HEK293 (cell line): ENCODE measurements around the gene MATN1.

Experiments used
- CTCF ChIA-PET: fragments of 350-600 bp; formaldehyde crosslinking; extraction: SDS; loops from one replicate; lab custom pipeline; 2021; ENCODE audit warnings: antibody characterized with exemption; lab: Yijun Ruan, JAX
- POLR2A ChIA-PET: fragments of 300-600 bp; formaldehyde crosslinking; extraction: SDS; loops from one replicate; lab custom pipeline; 2020; ENCODE audit warnings: antibody characterized with exemption, inconsistent platforms; lab: Yijun Ruan, JAX
- H3K27ac ChIP-seq: fragments of 200-500 bp; sonication (Bioruptor generic); 2 replicates; pipeline ENCODE4 v1.5.1; 2014; ENCODE audit warnings: low read depth, low read length, control low read depth, inconsistent platforms; ENCODE audit errors: extremely low read depth
- H3K36me3 ChIP-seq, 2 experiments: fragments of 200-500 bp in 1 of 2; sonication (Bioruptor generic) in 1 of 2; 1 replicate in 1 of 2; 2 replicates in 1 of 2; pipeline ENCODE4 v1.5.1; 2014 to 2017; ENCODE audit warnings: inconsistent platforms in 2 of 2, low read length in 2 of 2; ENCODE audit not compliant: control insufficient read depth in 2 of 2, insufficient read depth in 1 of 2
- H3K4me1 ChIP-seq: fragments of 200-500 bp; sonication (Bioruptor generic); 2 replicates; pipeline ENCODE4 v1.5.1; 2014; ENCODE audit warnings: mild to moderate bottlenecking, low read length, inconsistent platforms; ENCODE audit not compliant: control insufficient read depth, insufficient read depth
- H3K4me3 ChIP-seq: 2 replicates; pipeline ENCODE4 v1.5.1; 2011; ENCODE audit warnings: low read depth, mild to moderate bottlenecking, control low read depth, low read length, moderate library complexity
- H3K9me3 ChIP-seq: fragments of 200-500 bp; sonication (Bioruptor generic); 2 replicates; pipeline ENCODE4 v1.5.1; 2014; ENCODE audit warnings: low read depth, low read length, inconsistent platforms; ENCODE audit not compliant: control insufficient read depth, insufficient read depth
- GLIS2 ChIP-seq: fragments of 450-650 bp; formaldehyde crosslinking; IDR thresholded peaks from 2 replicates; pipeline ENCODE4 v1.5.1; 2016; ENCODE audit warnings: missing biosample characterization, missing genetic modification characterization
- HOXA7 ChIP-seq: sonication (generic); formaldehyde crosslinking; IDR thresholded peaks from 2 replicates; pipeline ENCODE4 v1.8.1; 2022; ENCODE audit warnings: missing genetic modification reagents, borderline replicate concordance
- IKZF3 ChIP-seq: fragments of 450-650 bp; IDR thresholded peaks from 2 replicates; pipeline ENCODE4 v1.5.0; 2018; ENCODE audit warnings: missing biosample characterization, mild to moderate bottlenecking, missing genetic modification characterization, moderate library complexity
- KLF1 ChIP-seq: fragments of 450-650 bp; formaldehyde crosslinking; IDR thresholded peaks from 2 replicates; pipeline ENCODE4 v1.5.1; 2016; ENCODE audit warnings: missing biosample characterization, missing genetic modification characterization
- PRDM10 ChIP-seq: fragments of 450-650 bp; formaldehyde crosslinking; IDR thresholded peaks from 2 replicates; pipeline ENCODE4 v1.5.1; 2016; ENCODE audit warnings: missing biosample characterization, missing genetic modification characterization
- SP7 ChIP-seq: fragments of 450-650 bp; formaldehyde crosslinking; IDR thresholded peaks from 2 replicates; pipeline ENCODE4 v1.5.1; 2016; ENCODE audit warnings: missing biosample characterization, missing genetic modification characterization
- ZBTB26 ChIP-seq: fragments of 450-650 bp; formaldehyde crosslinking; optimal IDR thresholded peaks from 2 replicates; pipeline ENCODE3; 2016; ENCODE audit warnings: missing biosample characterization, mild to moderate bottlenecking, missing genetic modification characterization
- ZBTB48 ChIP-seq: fragments of 450-650 bp; formaldehyde crosslinking; IDR thresholded peaks from 2 replicates; pipeline ENCODE4 v1.5.1; 2016; ENCODE audit warnings: missing biosample characterization, missing genetic modification characterization
- ZBTB7A ChIP-seq: fragments of 450-650 bp; formaldehyde crosslinking; IDR thresholded peaks from 2 replicates; pipeline ENCODE4 v1.5.1; 2016; ENCODE audit warnings: low read depth, missing biosample characterization, missing genetic modification characterization
- ZIC2 ChIP-seq: fragments of 450-650 bp; formaldehyde crosslinking; IDR thresholded peaks from 2 replicates; pipeline ENCODE4 v1.5.1; 2016; ENCODE audit warnings: missing biosample characterization, missing genetic modification characterization
- ZNF16 ChIP-seq: fragments of 450-650 bp; formaldehyde crosslinking; IDR thresholded peaks from 2 replicates; pipeline ENCODE4 v1.5.1; 2016; ENCODE audit warnings: low read depth, missing biosample characterization, missing genetic modification characterization
- ZNF26 ChIP-seq: fragments of 450-650 bp; formaldehyde crosslinking; IDR thresholded peaks from 2 replicates; pipeline ENCODE4 v1.5.1; 2016; ENCODE audit warnings: missing biosample characterization, missing genetic modification characterization
- ZNF366 ChIP-seq: fragments of 450-650 bp; formaldehyde crosslinking; conservative IDR thresholded peaks from 2 replicates; pipeline ENCODE4 v1.5.1; 2016; ENCODE audit warnings: missing biosample characterization, missing genetic modification characterization
- ZNF391 ChIP-seq: fragments of 450-650 bp; formaldehyde crosslinking; IDR thresholded peaks from 2 replicates; pipeline ENCODE4 v1.5.1; 2016; ENCODE audit warnings: low read depth, missing biosample characterization, missing genetic modification characterization, borderline replicate concordance
- ZNF768 ChIP-seq: fragments of 450-650 bp; formaldehyde crosslinking; IDR thresholded peaks from 2 replicates; pipeline ENCODE4 v1.5.1; 2018; ENCODE audit warnings: missing biosample characterization, mild to moderate bottlenecking, missing genetic modification characterization
- ZNF777 ChIP-seq: fragments of 450-650 bp; formaldehyde crosslinking; IDR thresholded peaks from 2 replicates; pipeline ENCODE4 v1.5.1; 2017; ENCODE audit warnings: missing biosample characterization, missing genetic modification characterization, borderline replicate concordance
- ZSCAN18 ChIP-seq: fragments of 450-650 bp; formaldehyde crosslinking; IDR thresholded peaks from 2 replicates; pipeline ENCODE4 v1.5.1; 2016; ENCODE audit warnings: missing biosample characterization, missing genetic modification characterization
- TF ChIP-seq, protein P1 (sequence below): fragments of 450-650 bp; formaldehyde crosslinking; IDR thresholded peaks from 2 replicates; pipeline ENCODE4 v1.5.1; 2016; ENCODE audit warnings: missing biosample characterization, missing genetic modification characterization

Gene MATN1

GRCh38 chr1:30728832-30729638 lies 5.7 kb upstream of the MATN1 start (continued):
- no peak for TF ChIP-seq ZSCAN18 (tag by site-specific recombination)
- no peak for TF ChIP-seq ZNF26 (tag by site-specific recombination)
- no peak for TF ChIP-seq ZIC2
- TF ChIP-seq SP7 (tag by site-specific recombination) = no peak
- TF ChIP-seq ZBTB26 (tag by site-specific recombination) = no peak

- POLR2A ChIA-PET = interaction anchor here (1.0 to 1.1 kb wide), 3 partner anchors 30 to 238 kb away, joined by 3 read pairs; partner anchors contain the start of gene LAPTM5
- Histone ChIP-seq H3K4me3 (no peak overlapping the region), H3K4me1 (no peaks in the 10 kb centered on the region)
- TF ChIP-seq ZNF16 (no peak), KLF1 (tag by site-specific recombination) (no peak)
- TF ChIP-seq, all 188 proteins: peak for 0
- H3K9me3 ChIP-seq = no peaks in the 10 kb centered on the region
- H3K27ac ChIP-seq = no peak overlapping the region
- CTCF ChIA-PET = interaction anchor here (2.3 to 13.2 kb wide), 3 partner anchors 9 to 183 kb away, joined by 10 to 374 read pairs (median 19); no protein-coding TSS in a partner anchor
- H3K36me3 ChIP-seq = no peaks in the 10 kb centered on the region
Observed at GRCh38 chr1:30728340-30728739, 5.0 kb upstream of the MATN1 start.

DNA sequence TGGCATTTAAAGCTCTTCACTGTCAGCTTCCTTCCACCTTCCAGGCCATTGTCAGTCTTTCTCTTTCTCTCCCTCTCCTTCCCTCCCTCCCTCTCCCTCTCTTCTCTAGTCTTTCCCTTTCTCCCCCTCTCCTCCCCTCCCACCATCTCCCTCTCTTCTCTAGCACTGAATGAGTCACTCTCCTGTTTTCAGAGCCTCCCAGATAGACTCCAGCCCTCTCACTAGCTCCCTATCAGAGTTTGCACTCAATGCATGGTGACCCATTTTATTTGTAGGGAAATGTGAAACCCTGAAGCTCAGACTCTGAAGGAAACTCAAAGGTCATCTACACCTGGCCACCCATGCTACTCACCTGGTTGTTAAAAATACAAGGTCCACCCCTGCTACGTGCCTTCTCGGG lies 4.4 kb upstream of the MATN1 start:
- CTCF ChIA-PET = interaction anchor here (0.9 to 13.2 kb wide), 4 partner anchors 8 to 183 kb away, joined by 4 to 374 read pairs (median 14); no protein-coding TSS in a partner anchor
- H3K9me3 ChIP-seq = no peaks in the 10 kb centered on the region
- POLR2A ChIA-PET = interaction anchor here (1.0 to 1.1 kb wide), 3 partner anchors 30 to 239 kb away, joined by 3 read pairs; partner anchors contain the start of gene LAPTM5
- H3K4me3 ChIP-seq = no peak overlapping the region
- no peaks in the 10 kb centered on the region for H3K36me3 ChIP-seq
- no peaks in the 10 kb centered on the region for H3K4me1 ChIP-seq
- no peak overlapping the region for H3K27ac ChIP-seq
- TF ChIP-seq ZNF768 (tag by site-specific recombination) = no peak
- TF ChIP-seq ZNF777 = no peak
- TF ChIP-seq PRDM10 = peak; percentile 65
- no peak for TF ChIP-seq IKZF3 (tag by site-specific recombination)
- no peak for TF ChIP-seq ZBTB48 (tag by site-specific recombination)
- TF ChIP-seq ZNF26 (tag by site-specific recombination) = no peak
- TF ChIP-seq HOXA7 (CRISPR knock-in tag) = no peak
- TF ChIP-seq ZNF366 = 0 out of 2 replicates have a peak, but pooled peaks have one; percentile 39
- TF ChIP-seq ZNF391 = no peak
- no peak for TF ChIP-seq ZBTB7A (tag by site-specific recombination)
- TF ChIP-seq, protein P1, sequence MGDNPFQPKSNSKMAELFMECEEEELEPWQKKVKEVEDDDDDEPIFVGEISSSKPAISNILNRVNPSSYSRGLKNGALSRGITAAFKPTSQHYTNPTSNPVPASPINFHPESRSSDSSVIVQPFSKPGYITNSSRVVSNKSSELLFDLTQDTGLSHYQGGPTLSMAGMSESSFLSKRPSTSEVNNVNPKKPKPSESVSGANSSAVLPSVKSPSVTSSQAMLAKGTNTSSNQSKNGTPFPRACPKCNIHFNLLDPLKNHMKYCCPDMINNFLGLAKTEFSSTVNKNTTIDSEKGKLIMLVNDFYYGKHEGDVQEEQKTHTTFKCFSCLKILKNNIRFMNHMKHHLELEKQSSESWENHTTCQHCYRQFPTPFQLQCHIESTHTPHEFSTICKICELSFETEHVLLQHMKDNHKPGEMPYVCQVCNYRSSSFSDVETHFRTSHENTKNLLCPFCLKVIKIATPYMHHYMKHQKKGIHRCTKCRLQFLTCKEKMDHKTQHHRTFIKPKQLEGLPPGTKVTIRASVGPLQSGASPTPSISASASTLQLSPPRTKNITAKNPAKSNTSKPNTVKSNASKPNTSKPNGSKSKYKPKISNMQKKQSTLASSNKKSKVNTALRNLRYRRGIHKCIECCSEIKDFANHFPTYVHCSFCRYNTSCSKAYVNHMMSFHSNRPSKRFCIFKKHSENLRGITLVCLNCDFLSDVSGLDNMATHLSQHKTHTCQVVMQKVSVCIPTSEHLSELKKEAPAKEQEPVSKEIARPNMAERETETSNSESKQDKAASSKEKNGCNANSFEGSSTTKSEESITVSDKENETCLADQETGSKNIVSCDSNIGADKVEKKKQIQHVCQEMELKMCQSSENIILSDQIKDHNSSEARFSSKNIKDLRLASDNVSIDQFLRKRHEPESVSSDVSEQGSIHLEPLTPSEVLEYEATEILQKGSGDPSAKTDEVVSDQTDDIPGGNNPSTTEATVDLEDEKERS (tag by site-specific recombination) = no peak
- TF ChIP-seq GLIS2 (tag by site-specific recombination) = peak; percentile 30; the same call in 1 of the 2 replicates
